Activated naive CD8-positive, alpha-beta T cell treated with anti-CD3 and anti-CD28 coated beads, Interleukin-2, amount 50 U/mL, for 16 hours (primary cell): Measurements from ENCODE around the gene ACTL8.
"Not testable (repeated sequence)": the region's sequence is repeated elsewhere in the genome, so short reads cannot be mapped to it uniquely, and the experiment has no call there.

Experiments used
- DNase-seq: peaks from one replicate; pipeline ENCODE4 v3.0.0-alpha.2; 2020; ENCODE audit warnings: low read depth, low spot score

Gene ACTL8

DNA sequence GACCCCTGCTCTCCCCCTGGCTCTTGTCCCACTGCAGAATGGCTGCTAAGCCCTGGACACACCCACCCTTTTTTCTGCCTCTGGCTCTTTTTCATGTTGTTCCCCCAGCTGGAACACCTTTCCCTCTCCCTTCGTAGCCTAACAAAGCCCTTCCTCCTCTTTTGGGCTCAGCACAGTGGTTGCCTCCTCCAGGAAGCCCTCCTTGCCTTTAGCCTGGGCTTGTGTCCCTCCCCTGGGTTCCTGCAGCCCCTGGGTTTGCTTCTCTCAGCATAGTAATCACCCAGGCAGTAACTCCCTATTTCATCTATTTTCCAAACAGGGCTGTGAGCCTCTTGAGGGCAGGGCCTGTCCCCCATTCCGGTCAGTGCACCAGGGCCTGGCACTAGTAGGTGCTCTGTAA lies 19.8 kb upstream of the ACTL8 start:
- no peak for DNase-seq

DNA sequence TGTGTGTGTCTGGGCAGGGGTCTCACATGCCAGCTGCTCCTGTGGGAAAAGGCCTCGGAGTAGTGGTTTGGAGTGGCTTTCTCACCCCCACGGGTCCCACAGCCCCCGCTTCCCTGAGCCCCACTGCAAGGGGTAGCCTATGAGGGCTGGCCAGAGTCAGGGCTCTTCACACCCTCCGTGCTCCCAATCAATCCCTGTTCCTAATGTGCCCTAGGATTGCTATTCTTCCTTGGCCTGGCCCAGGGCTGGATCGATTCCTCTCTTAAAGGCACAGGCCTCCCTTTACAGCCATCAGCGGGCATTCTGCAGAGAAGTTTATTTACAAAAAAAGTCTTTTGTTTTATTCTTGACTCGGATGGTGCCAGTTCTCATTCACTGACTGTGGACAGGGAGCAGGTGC lies 19.3 kb upstream of the ACTL8 start:
- no peak for DNase-seq

DNA sequence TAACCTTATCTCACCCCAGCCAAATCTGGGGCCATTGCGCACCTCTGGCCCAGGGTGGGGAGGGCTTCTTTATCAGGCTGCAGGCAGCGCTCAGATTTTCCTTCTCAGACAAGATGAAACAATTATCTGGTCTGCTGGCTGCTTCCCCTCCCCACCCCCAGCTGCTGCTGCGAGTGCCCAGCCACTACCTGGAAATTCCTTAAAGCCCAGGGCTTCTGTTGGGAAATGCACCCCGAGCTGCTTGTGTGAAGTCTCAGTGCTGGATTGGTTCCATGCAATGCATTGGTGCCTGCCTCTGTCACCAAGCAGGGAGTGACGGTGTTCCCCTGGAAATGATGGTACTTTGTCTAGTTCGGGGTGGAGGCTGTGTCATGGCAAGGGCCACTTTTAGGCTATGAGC lies 18.5 kb upstream of the ACTL8 start:
- no peak for DNase-seq

DNA sequence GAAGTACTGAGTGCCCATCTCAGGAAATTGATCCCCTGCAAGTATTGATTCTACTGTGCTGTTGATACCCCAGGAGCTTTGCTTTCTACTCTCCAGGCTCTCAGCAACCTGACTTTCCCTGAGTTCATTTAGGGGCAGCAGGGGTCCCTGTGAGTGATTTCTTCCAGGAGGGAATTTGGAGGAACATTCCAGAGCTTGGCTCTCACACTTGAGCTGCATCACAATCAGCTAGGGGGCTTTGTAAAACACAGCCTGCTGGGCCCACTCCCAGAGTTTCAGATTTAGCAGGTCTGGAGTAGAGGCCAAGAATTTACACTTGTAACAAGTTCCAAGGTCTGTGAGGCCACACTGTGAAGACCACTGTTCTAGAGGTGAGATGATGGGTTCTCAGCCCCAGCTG lies 16.1 kb upstream of the ACTL8 start:
- DNase-seq, result no peak

DNA sequence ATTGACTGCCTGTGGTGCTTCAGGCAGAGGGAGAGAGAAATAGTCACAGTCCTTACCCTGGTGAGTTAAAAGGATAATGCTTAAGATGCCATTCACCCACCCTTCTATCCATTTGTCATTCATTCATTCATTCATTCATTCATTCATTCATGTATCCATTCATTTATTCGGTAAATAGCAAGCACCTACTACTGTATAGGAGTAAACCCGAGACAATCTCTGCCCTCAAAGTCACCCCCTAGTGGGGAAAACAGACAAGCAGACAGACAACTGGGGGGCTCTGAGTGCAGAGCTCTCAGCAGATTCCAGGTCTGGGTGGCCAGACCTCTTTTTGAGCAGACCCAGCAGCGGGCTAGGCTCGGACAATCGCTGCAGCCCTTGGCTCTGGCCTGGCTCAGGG lies 14.1 kb upstream of the ACTL8 start:
- no peak for DNase-seq

DNA sequence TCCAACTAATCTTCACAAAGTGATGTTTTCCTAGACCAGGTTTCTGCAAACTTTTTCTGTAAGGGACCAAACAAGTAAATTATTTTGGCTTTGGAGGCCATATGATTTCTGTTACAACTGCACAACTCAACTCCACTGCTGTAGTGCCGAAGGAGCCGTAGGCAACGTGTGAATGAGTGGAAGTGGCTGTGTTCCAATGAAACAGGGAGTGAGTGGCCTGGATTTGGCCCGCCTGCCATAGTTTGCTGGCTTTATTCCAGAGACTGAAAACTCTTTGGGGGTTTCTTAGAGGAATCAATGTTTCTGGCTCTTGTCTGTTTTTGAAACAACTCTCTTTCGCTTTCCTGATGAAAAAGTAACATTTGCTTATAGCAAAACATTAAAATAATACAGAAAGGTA lies 12.6 kb upstream of the ACTL8 start:
- no peak for DNase-seq

DNA sequence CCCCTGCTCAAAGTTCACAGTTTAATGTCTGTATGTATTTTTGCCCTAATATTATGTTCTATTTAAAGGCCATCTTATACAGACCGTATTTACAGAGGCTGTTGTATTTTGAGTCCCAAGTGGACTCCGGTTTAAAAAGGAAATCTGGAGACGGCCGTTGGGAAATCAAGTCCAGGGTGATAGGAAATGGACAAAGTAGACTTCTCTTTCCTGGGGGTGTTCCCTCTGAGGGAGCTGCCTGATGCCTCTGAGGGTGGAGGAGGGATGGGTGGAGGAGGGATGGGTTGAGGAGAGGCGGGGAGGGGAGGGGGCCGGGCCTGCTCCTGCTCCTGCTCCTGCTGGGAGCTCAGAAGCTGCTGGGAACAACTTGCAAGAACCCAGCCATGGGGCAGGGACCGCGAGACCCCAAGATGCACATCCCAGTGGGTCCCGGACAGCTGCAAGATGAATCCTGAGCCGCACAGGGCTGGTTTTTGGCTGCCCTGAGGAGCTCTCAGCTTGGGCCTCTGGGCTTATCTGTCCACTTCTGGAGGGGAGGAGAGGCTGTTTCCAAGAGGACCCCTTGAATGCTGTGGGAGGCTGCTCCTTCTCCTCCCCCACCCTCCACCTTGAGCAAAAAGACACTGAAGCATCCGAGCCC lies 12.0 kb upstream of the ACTL8 start:
- no peak for DNase-seq

DNA sequence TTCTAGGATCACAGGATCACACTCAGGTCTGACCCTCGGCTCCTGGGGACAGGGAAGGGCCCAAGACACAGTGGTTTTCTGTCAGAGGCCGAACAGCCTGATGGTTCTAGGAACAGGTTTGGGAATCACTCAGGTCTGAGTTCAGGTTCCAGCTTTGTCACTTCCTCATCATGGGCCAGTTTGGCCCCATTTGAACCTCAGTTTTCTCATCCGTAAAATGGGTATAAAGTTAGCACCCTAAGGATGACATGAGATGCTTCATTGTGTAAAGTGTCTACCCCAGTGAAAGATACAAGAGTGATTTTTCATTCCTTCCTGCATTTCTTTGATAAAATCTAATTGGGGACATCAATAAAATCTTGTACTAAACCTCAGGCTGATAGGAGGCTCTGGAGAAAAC lies 11.2 kb upstream of the ACTL8 start:
- no peak for DNase-seq

DNA sequence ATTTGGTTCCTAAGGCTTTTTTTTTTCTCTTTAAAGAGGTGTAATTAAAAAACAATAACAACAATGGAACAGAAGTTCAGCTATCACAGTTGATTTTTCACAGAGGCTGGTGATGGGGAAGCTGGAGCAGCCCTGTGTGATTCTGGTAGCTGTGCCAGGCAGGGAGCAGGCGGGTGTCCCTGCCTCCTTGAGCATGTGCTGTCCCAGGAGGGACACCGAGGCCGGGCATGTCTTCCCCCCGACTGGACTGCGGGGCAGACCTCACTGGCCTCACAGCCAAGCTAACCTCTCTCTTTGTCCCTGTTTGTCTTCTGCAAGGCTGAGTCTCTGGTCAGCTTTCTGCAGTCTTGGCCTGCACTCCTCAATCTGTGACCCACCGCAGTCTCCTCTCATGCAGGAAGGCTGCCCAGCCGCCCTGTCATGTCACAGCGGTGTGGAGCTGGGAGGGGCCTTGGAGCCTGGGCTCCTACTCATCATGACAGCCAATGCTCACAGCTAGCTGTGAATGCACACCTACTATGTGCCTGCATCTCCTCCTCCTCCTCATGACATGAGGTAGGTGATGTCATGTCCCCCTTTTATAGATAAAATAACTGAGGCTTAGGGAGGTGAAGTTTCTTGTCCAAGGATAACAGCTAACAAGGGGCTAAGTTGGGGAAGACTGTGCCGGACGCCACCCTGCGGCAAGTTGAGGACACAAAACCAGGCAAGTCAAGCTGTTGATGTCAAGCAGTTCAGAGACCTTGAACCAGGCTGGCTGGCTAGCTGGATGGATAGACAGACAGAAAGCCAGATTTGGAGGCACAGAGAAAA lies 10.3 kb upstream of the ACTL8 start:
- DNase-seq, result no peak

DNA sequence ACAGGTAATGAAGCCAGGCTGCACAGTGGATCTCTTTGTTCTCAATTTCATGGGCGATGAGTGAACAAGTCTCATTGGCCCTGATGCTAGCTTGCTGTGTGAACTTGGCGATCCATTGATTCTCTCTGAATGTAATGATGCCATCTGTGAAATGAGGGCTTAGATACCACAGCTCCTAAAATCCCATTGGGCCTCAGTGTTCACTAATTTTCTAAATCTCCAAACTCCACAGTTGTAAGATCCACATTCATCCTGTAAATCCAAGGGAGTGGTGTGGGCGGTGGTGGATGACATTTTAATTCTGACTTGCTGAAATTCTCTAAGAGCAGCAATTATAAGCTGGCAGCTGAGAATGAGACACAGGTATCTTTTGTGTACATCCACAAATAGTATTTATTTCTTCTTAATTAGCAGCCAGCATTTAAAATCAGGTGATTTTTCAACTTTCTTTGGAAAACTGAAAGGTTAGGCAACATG lies 9.6 kb upstream of the ACTL8 start:
- DNase-seq, result no peak

DNA sequence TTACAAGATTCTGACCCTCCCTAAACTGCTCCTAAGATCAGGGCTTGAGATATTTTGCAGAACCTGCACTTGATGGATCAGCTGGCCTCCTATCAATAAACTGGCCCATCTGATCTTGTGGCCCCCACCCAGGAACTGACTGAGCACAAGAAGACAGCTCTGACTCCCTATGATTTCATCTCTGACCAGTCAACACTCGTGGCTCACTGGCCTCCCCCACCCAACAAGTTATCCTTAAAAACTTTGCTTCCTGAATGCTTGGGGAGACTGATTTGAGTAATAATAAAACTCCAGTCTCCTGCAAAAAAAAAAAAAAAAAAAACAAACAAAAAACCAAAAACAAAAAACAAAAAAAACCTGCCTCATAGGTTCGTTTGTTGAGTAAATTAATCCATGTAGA lies 8.9 kb upstream of the ACTL8 start:
- not testable (repeated sequence) for DNase-seq

DNA sequence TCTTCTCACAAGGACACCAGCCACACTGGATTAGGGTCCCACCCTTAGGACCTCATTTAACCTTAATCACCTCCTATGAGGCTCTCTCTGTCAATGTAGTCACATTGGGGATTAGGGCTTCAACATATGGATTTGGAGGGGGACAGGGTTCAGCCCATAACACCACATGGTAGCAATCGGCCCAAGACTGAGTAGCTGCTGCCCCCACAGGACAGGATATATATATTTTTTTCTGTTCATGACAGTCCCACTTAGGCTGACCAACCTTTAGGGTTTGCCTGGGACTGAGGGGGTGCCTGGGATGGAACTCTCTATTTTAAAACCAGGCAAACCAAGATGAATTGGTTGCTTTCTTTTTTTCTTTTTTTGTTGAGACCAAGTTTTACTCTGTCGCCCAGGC lies 8.2 kb upstream of the ACTL8 start:
- DNase-seq, result no peak

DNA sequence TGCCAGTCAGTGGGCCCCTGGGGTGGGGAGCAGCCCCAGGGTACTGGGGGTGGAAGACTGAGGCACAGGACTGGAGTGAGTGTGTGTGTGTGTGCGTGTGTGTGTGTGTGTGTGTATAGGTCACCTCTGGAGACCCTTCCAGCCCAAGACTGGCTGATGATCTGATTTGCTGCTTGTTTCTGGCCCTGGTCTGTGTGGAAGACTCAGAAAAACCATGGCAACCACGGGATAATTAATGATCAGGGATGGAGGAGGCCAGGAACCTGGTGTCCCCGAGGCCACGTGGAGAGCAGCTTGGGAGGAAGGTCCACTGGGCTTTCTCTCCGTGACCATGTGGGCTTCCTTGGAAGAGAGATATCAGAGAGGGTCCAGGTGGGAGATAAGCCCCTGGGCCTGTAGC lies 4.8 kb upstream of the ACTL8 start:
- DNase-seq, result no peak

DNA sequence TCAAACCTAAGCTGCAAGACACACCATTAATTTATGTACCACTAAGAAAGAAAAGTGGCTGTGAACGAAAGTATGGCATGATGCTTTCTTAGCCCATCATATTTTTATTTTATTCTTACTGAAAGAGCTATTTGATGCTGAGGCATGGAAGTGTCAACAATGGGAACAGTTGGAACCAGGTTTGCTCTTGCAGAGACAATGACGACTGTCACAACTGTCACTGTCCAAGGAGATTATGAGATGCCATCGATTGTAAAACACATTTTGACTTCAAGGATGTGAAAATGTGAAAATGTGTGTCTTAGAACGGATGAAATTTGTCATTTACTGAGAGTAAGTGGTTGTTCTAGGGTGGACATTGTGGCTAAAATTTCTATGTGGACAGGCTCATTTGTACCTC lies 2.8 kb upstream of the ACTL8 start:
- DNase-seq, result no peak

DNA sequence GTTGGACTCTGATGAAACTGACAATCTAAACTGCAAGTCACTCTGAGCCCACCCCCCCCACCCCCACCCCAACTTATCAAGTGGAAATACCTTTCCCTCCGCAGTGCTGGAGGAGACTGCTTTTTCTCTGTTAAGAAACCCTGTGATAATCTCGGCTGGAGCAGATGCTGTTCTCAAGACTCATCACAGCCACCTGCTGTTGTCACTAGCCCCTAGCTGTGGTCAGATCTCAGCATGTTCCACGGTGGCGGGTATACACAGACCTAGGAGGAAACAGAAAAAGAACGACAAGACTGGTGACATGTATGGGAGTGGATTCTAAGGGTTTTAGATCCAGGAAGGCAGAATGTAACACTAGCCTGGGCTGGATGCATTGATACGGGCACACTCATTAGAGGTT lies 2.3 kb downstream of the ACTL8 start:
- DNase-seq, result no peak

DNA sequence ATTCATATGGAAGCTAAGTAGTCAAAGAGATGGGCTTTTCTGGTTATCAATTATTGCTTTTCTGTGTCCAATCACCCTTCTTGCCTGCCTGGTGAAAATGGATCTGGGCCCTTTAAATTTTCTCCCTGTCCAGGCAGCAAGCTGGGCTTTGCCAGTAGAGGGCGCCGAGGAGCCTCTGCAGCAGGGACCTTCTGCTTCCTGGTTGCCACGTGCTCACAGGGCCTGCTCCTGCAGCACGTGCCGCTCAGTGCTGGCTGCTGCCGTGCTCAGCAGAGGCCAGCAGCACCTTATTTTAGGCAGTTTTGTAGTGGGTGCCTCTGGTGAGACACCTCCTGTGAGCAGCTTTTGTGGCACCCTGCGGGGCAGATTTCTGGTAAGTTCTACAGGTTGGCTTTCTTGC lies 4.0 kb downstream of the ACTL8 start:
- DNase-seq, result no peak

DNA sequence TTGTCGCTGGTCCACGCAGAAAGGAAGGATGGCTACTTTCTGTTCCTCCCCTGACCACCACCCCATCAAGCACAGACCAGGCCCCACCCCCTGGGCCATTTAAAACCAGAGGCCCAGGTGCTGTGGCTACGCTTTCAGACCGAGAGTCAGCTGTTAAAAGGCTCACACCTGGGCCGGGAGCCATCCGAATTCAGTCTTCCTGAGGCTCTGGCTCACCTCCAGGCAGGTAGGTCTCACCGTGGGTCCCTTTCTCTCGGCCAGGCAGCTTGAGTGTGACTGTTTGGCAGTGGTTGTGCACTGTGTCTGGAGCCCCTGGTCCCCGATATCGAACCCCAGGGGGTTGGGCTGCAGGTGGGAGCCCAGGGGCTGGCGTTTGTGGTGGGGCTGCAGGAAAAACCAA lies 7.2 kb downstream of the ACTL8 start:
- DNase-seq, result no peak

DNA sequence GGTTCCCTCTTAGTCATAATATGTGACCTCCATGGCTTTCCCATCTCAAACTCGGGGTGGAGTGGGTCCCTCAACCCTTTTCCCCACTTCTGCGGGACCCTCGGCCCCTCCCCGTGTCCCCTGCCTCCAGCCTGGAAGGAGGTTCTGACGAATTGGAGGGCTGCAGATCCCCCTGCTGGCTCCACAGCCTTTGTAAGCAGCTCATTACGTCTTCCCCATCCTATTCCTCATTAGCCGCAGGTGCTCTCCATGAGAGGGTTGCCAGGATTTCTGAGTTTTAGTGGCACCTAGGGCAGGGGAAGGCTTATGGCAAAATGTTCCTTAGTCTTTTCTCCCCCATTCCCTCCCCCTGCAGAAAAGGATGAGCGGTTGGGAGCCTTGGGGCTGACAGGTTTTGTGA lies 8.3 kb downstream of the ACTL8 start:
- no peak for DNase-seq

DNA sequence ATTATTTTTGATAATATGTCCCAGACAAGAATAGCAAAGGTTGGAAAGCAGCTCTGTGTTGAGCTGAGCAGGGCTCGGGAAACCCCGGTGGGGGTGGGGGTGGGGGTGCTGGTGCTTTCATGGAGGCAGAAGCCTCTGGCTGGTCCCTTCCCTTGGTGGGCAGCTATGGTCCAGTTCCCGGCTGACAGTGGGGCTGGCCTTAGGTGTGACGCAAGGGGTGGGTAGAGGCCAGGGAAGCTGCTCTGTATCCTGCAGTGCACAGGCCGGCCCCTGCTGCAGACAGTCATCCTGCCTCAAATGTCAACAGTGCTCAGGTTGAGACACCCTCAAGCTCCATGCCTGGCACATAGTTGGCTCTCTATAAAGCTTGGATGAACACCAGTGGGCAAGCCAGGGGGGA lies 8.9 kb downstream of the ACTL8 start:
- DNase-seq, result no peak

DNA sequence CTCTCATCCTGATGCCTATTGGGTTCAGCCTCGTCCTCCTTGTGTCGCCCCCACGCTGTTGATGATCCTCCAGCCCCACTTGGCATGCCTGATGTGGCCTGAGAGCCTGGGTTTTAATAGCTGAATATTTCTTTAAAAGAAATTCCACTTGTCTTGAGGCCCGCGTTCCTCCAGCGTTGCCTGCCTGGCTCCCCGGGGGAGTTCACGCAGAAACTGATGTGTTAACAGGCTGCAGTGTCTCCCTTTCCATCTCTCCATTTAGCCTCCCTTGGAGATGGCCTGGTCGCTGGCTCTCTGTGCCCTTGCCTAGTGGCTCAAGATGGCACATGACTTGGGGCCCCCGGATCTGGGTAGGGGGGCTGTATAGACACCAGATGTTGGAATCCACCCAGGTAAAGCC lies 9.5 kb downstream of the ACTL8 start:
- DNase-seq, result no peak

DNA sequence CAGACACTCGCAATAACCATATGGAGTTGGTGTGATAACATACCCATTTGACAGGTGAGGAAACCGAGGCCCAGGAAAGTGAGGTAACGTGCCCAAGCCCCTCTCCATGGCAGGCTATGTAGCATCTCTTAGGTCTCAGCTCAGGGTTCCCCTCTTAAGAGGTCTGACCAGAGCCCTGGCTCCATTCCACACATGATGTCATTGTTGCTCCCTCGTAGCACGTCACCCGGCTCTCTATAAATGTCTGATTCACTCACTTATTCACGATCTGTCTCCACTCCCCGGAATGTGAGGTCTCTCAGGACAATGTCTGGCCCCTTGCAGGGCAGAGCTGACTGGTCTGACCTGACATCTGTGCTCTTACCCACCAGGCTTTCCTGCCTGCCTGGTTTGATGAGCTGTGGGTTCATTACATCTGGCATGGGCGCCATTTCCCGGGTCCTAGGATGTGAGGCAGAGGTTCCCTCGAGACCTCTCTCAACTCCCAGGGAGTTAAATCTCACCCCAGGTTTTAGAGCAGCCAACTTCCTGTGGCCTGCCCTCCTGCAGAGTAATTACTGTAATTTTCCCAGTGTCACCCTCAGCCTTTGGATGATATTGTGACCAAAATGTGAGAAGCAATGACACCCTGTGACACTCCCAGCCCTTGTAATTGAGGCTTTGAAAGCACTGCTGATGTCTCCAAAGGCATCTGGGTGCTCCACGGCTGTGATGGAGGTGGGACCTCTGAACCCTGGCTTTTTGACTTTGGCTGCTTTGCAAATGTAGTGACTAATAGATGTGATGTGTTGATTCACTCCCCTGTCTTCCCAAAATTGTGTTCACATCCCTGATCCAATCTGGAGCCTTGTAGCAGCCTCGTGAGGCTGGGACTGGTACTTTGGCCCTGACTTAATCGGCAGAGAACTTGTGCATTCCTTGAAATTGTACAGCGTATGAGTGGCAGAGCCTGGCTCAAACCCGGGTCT lies 10.6 kb downstream of the ACTL8 start:
- DNase-seq, result no peak

DNA sequence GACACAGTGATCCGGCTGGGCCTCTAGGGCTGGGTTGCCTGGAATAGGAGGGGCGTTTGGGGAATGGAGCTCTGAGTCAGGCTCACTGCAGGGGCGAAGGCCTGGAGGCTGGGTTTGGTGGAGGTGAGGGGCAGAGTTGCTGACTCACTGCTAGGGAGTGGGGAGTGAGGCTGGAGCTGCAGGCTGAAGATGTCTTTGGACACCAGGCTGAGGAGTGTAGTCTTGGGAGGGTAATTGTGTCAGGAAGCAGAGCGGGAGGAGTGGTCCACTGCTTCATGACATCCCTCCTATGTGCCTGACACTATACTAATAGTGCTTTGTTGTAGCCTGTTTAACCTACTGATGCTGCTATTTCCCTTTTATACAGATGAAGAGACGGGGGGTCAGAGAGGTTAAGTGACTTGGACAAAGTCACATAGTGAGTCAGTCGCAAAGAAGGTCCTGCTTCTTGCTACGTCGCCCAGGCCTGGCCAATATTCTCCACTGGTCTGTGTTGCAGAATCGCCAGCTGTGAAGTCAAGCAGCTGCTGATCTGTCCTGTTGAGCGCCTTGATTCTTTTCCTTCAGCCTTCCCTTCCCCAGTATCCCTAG lies 13.6 kb downstream of the ACTL8 start:
- no peak for DNase-seq
